COR-L47 (cell line): ENCODE results near the gene C10orf62.
"Not testable (repeated sequence)": the region's sequence is repeated elsewhere in the genome, so short reads cannot be mapped to it uniquely, and the experiment has no call there.

Experiments
- DNase-seq: peaks from one replicate; lab custom pipeline; 2025; lab: John Stamatoyannopoulos, UW

Gene C10orf62

DNA sequence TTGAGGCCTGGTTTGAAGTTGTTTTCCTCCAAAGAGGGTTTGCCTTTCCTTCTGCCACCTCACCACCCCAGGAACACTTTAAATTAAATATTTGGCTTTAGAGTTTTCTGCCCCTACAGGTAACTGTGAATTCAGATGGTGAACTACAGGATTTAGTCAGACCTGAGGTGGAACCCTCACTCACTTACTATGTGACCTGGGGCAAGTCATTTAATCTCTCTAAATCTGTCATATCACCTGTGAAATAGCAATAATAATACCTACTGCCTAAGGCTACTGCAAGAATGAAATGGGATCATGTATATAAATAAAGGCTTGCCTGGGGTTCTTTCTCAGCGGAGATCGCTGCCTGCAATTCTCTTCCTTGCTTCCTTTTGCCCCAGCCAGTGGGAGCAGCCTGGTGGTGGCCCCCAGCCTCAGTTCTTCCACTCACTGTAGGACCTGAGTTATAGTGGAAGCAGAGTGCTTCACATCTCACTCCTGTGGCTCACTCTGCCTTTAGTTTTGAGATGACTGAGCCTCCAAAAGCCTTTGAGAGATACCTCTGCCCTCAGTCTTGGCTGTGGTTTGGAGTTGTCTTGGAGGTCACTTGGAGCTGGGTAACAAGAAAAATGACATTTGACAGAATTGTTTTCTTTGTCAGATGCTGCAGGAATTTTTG, 23.1 kb upstream of the C10orf62 start:
- no peak for DNase-seq

DNA sequence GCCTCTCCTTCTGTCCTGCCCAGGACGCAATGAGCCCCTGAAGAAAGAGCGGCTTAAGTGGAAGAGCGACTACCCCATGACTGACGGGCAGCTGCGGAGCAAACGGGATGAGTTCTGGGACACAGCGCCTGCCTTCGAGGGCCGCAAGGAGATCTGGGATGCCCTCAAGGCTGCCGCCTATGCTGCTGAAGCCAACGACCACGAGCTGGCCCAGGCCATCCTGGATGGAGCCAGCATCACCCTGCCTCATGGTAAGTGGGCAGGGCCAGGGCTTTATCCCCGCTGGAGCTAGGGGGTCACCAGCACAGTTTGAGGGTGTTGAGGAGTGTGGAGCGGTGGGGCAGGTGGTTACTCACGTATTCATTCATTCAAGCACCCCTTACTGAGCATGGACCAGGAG, 21.6 kb upstream of the C10orf62 start:
- DNase-seq, result no peak

DNA sequence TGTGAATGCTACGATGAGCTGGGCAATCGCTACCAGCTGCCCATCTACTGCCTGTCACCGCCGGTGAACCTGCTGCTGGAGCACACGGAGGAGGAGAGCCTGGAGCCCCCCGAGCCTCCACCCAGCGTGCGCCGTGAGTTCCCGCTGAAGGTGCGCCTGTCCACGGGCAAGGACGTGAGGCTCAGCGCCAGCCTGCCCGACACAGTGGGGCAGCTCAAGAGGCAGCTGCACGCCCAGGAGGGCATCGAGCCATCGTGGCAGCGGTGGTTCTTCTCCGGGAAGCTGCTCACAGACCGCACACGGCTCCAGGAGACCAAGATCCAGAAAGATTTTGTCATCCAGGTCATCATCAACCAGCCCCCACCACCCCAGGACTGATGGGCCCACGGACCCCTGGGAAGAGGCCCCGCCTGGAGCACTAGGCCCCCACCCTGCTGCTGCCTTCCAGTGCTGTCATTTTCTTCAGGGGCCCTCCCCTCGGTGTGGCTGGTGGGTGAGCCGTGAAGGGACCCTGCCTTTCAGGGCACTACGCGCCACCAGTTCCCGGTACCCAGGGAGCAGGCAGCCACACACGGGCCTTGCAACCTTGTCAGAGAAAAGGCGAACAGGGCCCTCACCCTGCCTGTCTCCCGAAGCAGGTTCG, 19.3 kb upstream of the C10orf62 start:
- no peak for DNase-seq

DNA sequence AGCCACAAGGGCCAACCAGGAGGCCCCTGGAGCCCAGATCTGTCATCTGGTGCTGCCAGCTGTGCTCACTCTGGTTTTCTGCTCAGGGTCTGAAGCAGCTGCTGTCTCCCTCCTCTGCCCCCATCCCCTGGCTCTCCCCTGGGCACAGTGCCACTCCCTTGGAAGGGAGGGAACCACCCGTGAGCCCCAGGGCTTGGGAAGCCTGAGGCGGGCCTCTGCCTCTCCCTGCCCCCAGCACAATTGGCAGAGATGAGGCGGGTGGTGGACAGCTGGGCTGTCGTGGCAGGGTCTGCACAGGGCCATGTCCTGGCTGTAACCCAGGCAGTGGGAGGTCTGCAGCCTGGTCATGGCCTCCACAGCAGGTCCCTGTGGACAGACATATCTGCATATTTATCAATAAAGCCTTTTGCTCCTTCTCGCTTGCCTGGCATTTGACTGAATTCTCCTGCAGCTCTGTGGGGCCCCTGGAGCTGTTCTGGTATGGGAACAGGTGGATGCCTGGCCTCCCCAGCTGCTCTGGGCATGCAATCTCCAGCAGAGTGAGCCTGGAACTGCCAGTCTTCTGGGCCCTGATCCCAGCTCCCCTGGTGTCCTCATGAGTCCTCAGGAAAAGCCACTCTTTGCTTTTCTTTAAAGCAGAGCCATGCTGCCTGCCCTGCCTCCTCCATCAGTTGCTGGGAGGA, 18.6 kb upstream of the C10orf62 start:
- DNase-seq, result no peak

DNA sequence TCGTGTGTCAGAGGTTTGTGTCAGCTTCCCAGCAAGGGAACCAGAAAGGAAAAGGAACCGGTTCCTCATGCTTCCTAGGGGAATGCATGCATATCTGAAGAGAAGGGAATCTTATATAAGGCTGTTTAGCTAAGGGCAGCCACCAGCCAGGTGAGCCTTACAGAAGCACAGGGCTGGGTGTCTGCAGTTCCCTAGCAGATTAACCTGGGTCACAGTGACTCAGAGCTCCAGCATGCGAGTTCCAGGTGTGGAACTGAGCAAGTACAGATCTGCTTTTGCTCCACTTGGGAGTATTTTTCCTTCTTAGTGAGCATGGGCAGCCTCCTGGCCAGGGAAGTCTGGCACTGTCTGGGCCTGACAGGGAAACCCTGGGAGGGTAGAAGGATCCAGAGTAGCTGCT, 17.9 kb upstream of the C10orf62 start:
- no peak for DNase-seq

DNA sequence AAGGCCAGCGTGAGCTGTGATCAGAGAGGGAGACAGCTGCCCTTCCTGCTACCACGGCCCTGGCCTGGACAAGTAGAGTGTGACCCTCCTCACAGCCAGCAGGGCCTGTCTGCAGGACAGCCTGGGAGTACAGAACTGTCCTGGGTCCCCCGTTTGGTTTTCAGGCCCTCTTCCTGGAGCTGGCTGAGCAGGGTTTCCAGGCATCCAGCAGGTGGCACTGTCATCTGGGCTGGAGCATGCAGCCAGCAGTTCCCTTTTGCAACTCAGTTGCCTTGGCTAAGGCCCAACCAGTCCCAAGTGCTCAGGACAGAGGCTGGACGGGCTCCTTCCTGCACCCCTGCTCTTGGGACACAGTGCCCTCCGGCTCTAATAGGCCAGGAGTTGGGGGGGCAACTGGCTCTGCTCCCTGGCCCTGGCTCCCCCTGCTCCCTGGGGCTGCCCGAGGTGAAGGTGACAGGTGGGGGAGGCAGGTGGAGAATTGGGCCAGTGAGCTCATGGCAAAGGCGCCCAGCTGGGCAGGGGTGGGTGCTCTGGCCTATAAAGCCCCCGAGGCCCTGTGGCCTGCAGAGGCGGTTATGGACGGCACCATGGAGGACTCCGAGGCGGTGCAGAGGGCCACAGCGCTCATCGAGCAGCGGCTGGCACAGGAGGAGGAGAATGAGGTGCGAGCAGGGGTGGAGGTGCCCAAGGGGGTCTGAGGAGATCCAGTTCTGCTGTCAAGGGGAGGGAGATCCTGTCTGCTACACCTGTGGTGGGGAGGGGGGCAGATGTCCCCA, 17.1 kb upstream of the C10orf62 start, which contains the start of gene ANKRD2:
ANKRD2 (plus strand) TSS at position 566 of the 776 bp plus-strand sequence; CDS start at position 576, 10 bp downstream.
- peak; percentile 28 for DNase-seq

DNA sequence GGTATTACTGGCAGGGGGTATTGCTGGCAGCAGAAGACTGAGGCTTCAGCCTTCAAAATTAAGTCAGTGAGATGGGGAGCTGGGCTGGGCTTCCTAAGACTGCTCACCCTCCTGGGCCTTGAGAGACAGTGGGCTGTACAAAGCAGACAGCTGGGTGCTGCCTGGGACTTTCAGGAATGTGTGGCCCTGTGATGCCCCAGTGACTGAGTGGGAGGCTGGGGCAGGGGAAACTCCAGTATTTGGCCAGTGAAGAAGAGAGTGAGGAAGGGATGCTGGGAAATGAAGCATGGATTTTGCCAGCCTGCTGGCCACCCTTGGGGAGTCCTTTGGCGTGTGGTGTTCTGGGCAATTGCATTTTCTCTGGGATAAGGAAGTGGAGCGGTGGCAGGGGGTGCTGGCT, 16.5 kb upstream of the C10orf62 start:
- no peak for DNase-seq

DNA sequence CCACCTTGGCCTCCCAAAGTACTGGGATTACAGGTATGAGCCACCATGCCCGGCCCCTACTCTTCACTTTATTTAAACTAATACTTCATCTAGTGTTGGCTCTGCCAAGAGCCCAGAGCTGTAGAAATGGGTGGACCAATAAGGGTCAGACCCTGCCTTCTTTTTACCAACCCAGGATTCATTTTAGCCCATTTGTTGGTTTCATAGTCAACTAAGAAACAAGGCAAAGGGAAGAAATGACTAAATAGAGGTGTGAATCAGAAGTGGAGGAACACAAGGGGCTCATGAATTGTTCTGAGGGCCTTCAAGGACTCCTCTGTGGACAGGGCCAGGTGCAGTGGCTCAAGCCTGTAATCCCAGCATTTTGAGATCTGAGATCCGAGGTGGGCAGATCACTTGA, 15.8 kb upstream of the C10orf62 start:
- DNase-seq, result no peak

DNA sequence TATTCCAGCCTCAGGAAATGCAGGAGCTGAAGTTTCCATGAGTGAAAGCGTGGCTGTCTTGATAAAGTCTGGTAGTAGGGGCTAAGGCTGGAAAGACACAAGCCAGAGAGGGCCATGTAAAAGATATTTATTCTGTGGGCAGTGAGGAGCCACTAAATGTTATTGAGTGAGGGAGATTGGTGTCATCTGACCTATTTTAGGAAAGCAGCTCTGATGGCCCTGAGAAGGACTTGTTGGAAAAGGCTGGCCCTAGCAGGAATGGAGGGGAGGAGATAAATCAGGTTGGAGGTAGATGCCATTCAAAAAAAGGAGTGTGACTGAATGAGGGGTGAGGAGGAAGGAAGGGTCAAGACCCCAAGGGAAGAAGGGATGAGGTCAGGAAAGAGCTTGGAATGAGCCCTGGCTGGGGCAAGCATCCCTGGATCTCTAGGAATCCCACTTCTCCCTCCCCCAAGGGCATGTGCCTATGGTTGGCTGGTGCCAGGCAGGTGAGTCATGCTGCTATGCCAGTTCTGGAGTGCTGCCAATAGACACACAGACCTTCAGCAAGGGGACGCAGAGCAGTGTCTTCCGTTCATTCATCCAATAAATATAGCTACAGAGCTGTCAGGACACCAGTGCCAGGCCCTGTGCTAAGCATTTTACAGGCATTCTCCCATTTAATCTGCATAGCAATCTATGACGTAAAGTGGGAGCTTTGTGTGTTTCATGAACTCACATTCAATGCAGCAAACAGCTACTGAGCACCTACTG, 15.0 kb upstream of the C10orf62 start:
- peak; percentile 68 for DNase-seq

DNA sequence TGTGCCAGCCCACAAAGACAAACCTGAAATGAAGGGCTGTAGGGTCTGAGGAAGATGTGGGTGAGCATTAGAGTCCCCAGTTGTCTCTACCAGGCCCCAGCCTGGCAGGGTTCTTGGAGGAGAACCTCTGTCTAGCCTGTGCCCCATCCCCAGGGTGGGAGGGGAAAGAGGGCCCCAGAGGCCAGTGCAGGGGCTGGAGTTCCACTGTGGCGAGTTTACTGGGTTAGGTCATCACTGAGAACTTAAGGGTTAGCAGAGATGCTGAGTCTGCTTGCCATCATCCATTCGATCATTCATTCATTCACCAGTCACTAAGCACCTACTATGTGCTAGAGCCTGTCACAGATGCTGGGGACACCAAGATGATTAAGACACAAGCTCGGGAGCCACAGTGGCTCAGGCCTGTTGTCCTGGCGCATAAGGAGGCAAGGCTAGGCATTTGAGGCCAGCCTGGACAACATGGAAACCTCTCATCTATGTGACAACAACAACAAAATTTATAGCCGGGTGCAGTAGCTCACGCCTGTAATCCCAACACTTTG, 14.3 kb upstream of the C10orf62 start:
- no peak for DNase-seq

DNA sequence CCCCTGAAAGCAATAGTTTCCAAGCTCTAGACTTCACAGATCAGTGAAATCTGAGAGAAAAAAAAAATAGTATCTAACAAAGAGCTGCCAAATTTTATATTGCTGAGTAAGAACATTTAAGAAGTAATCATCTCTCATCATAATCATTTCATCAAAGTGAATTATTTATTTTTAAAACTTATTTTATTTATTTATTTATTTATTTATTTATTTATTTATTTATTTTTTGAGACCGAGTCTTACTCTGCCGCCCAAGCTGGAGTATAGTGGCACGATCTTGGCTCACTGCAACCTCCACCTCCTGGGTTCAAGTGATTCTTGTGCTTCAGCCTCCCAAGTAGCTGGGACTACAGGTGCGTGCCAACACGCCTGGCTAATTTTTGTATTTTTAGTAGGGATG, 13.0 kb upstream of the C10orf62 start:
- not testable (repeated sequence) for DNase-seq

DNA sequence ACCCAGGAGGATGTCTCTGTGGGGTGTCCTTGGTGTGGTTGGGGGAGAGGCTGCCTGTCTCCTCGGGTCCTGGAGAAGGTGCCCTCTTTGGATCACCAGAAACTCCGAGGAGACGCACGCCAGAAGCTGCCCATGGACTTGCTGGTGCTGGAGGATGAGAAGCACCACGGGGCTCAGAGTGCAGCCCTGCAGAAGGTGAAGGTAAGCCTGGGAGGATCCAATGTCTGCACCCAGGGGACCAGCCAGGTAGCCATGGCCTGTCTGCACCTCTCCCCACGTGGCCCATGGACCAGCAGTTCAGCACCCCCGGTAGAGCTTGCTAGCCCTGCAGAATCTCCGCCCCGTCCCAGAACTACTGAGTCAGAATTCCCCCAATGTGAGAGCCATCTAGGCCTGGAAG, 11.8 kb upstream of the C10orf62 start:
- no peak for DNase-seq

DNA sequence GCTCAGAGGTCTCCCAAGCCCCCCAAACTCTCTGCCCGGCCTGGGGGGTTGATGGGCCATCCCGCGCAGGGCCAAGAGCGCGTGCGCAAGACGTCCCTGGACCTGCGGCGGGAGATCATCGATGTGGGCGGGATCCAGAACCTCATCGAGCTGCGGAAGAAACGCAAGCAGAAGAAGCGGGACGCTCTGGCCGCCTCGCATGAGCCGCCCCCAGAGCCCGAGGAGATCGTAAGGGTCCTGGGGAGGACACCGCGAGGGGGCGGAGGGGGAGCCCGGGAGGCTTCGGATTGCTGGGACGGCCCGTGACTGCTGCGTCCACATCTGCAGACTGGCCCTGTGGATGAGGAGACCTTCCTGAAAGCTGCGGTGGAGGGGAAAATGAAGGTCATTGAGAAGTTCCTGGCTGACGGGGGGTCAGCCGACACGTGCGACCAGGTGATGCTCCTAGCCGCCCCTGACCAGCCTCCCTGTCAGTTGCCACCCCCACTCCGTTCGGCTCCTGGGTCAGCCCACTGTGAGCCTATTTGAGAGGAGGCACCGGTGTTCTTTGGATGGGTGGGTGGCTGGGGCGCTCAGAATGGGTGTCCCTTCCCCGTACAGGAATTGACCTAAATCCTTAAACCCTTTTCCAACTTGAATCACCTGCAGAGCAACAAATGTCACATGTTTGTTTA, 11.2 kb upstream of the C10orf62 start:
- no peak for DNase-seq

DNA sequence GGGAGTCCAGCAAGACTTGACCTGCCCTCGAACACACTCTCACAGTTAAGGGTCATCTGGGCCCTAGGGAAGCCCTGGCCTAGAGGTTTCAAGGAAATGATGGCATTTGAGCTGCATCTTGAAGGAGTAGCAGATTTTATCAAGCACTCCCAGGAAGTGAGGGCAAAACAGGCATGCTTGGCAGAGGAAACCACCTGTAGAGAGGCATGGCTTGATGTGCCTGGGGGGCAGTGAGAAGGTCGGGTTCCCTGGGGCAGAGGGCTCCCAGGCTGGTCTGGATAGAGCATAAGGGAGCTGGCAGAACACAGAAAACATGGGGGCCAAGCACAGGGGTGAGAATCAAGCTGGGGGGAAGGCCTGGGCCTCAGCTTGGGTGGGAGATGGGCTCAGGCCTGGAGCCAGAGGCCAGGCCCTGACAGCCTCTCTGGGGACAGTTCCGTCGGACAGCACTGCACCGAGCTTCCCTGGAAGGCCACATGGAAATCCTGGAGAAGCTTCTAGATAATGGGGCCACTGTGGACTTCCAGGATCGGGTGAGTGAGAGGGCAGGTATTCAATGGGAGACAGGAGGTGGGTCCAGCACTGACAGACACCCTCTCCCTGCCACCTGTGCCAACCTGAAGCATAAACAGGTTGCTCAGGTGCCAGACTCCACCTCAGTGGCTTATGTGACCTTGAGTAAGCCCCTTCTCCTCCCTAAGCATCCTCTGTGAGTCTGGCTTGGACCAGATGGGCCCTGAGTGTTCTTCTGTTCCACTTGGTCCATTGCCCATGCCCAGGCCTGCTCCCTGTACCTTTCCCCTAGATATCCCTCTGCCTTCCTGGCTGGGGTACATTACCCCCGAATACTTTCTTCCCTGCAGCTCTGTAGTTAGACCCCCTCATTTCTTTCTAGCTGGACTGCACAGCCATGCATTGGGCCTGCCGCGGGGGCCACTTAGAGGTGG, 8.8 kb upstream of the C10orf62 start:
- DNase-seq, result no peak

DNA sequence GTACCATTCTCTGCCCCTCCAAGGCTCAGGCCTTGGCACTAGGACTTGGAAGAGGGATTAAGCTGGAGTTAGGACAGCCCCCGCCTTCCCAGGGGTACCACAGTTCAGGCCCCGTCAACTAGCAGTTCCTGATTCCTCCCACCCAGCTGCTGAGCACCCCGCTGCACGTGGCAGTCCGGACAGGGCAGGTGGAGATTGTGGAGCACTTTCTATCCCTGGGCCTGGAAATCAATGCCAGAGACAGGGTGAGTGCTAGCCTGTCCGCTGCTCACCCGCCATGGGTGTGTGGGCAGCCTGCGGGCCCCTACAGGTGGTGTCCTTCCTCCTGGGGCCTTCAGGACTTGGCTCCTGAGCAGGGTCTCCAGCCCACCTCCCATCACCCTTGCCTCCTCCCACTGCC, 7.4 kb upstream of the C10orf62 start:
- no peak for DNase-seq

DNA sequence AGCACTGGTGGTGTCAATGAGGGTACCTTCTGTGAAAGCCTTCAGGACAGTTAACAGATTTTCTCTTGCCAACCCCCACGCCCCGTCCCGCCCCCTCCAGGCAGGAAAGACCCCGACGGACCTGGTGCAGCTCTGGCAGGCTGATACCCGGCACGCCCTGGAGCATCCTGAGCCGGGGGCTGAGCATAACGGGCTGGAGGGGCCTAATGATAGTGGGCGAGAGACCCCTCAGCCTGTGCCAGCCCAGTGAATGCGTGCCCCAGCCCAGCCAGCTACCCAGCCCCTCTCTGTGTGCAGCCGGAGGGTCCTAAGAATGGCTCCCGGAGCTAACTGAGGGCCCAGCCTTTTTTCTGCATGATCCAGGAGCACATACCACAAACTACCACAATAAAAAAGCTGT, 6.0 kb upstream of the C10orf62 start:
- no peak for DNase-seq

DNA sequence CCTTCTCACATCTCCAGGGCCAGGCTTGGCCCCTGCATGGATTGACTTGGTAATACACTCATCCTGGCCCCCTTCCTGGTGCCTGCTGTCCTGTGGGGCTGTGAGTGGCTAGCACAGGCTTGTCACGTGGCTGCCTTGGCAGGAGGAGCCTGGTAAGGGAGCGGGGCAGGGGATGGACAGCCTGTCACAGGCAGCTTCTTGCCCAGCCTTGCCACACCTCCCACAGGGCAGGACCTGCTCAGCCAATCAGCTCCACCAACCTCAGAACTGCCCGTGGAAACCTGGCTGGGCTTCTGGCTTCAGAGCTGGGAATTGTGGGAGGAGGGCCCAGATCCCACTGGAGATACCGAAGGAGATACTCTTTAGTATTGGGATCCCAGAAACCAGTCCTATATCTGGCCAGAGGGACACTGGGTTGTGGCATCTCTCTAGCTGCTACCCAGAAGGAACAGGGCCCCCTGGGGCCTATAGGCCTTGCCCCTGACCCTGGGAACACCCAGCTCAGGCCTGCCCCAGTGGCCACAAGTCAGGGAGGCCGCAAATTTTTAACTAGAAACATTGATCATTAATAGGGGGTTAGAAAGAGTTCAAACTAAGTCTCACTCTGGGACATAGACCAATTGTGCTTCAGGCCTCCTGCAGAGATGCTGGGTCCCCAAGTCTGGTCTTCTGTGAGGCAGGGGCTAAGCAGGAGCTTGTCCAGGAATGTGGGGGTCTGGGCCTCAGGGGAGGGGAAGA, 5.3 kb upstream of the C10orf62 start, which contains the start of gene HOGA1:
HOGA1 (plus strand) TSS at position 330 of the 738 bp plus-strand sequence; CDS start at position 645, 315 bp downstream.
- no peak for DNase-seq

DNA sequence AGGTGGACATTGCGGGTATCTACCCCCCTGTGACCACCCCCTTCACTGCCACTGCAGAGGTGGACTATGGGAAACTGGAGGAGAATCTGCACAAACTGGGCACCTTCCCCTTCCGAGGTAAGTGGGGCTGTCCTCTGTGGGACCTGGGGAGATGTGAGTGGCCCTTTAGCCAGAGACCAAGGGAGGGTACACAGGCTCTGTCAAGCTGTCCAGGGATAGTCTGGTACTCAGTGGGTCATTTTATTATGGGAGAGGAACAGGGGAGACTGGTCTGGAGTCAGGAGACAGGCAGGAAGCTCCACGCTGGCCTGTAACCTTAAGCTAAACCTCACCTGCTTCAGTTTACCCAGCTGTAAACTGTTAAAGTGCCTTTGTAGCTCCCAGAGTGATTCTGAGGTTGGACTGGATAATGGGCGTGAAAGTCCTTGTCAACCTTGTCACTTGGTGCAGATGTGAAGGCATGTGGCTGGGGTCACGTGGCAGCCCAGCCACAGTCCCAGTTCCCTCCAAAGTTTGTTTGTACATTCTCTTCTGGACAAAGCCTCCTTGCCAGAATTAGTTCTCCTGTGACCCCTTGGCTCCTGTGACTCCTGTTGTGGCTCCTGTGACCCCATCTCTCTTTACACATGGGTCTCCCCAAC, 4.6 kb upstream of the C10orf62 start:
- no peak for DNase-seq
